ENCODE measurements around the gene PSMA7. TPM values are rescaled to one million over a fixed set of nuclear protein-coding genes. Genes with fewer than 3 reads are reported as not detected.

Gene PSMA7
- total RNA-seq, 4 donors from 2014 or later = 154 to 241 (median 234) TPM

DNA sequence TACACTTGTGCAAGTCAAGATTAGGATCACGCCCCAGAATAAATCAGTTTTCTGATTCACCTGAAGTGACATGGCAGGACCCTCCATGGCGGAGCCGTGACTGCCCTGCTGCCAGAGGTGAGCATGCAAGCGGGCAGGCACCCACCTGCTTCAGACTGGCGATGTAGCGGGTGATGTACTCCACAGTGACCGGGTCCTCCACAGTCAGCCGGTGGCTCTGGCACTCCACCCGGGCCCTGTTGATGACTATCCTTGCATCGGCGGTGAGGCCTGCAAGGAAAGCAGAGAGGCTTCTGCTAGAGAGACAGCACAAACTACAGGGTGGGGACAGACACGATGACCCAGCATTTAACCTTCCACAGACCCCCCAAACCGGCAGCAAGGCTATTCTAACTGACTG is 3.6 kb downstream of the PSMA7 start:
- TF ChIP-seq POLR2AphosphoS5 (IDR thresholded peaks at IDR 0.05) = no peak
- TF ChIP-seq EP300 (IDR thresholded peaks at IDR 0.05; ENCODE audit: low read depth) = no peak
- no peak for TF ChIP-seq POLR2A (IDR thresholded peaks at IDR 0.05)
- TF ChIP-seq, protein P1, sequence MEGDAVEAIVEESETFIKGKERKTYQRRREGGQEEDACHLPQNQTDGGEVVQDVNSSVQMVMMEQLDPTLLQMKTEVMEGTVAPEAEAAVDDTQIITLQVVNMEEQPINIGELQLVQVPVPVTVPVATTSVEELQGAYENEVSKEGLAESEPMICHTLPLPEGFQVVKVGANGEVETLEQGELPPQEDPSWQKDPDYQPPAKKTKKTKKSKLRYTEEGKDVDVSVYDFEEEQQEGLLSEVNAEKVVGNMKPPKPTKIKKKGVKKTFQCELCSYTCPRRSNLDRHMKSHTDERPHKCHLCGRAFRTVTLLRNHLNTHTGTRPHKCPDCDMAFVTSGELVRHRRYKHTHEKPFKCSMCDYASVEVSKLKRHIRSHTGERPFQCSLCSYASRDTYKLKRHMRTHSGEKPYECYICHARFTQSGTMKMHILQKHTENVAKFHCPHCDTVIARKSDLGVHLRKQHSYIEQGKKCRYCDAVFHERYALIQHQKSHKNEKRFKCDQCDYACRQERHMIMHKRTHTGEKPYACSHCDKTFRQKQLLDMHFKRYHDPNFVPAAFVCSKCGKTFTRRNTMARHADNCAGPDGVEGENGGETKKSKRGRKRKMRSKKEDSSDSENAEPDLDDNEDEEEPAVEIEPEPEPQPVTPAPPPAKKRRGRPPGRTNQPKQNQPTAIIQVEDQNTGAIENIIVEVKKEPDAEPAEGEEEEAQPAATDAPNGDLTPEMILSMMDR (IDR thresholded peaks at IDR 0.05) = no peak
- 92% methylated on average over 13 of the region's 13 CpGs; no CpG with 5 or more reads in 1 of the 2 donors for WGBS, 2 donors (ENCODE audit: low coverage in 1 of 2)
- in situ Hi-C loops (cut with MboI; ENCODE audit: low pct_ligation_motif_present in 1 of 4, low pct_unique_long_range_greater_than_20kb in 1 of 4, low sequenced_read_pairs in 3 of 4) = loop anchor here in 3 of 4 donors (5.0 to 10.0 kb wide), 3 partner anchors 115 to 127 kb away; no protein-coding TSS in a partner anchor
- intact Hi-C loops (cut with DNase I; ENCODE audit: low total_unique reads) = loop anchor here (5.0 kb wide), 2 partner anchors 77 to 117 kb away; no protein-coding TSS in a partner anchor
- Histone ChIP-seq H3K27me3 (no peaks in the 10 kb centered on the region), H3K27ac (no peak overlapping the region), H3K9me3 (no peaks in the 10 kb centered on the region), H3K36me3 (peaks cover 0 to 48% (median 17%) of the 10 kb centered on the region in 4 donors), H3K4me1 (peaks cover 16 to 25% (median 18%) of the 10 kb centered on the region in 4 donors), H3K4me3 (no peak overlapping the region)
- DNase-seq = no peak

GRCh38 chr20:62138912-62139311 is 4.3 kb downstream of the PSMA7 start:
- TF ChIP-seq POLR2A (IDR thresholded peaks at IDR 0.05) = no peak
- TF ChIP-seq, protein P1 (IDR thresholded peaks at IDR 0.05) = no peak
- TF ChIP-seq EP300 (IDR thresholded peaks at IDR 0.05; ENCODE audit: low read depth) = no peak
- Histone ChIP-seq H3K9me3 (no peaks in the 10 kb centered on the region), H3K36me3 (peaks cover 0 to 49% (median 17%) of the 10 kb centered on the region in 4 donors), H3K4me1 (peaks cover 14 to 24% (median 15%) of the 10 kb centered on the region in 4 donors), H3K27ac (no peak overlapping the region), H3K4me3 (no peak overlapping the region), H3K27me3 (no peaks in the 10 kb centered on the region)
- in situ Hi-C loops (cut with MboI; ENCODE audit: low pct_ligation_motif_present in 1 of 4, low pct_unique_long_range_greater_than_20kb in 1 of 4, low sequenced_read_pairs in 3 of 4) (loop anchor here in 1 of 4 donors (5.0 kb wide), 1 partner anchor 127 kb away; no protein-coding TSS in a partner anchor), intact Hi-C loops (cut with DNase I; ENCODE audit: low total_unique reads) (loop anchor here (5.0 kb wide), 2 partner anchors 77 to 117 kb away; no protein-coding TSS in a partner anchor)
- 87 to 95% methylated on average over 3 to 10 of the region's 10 CpGs for WGBS, 2 donors (ENCODE audit: low coverage in 1 of 2)
- DNase-seq = no peak

GRCh38 chr20:62138204-62138543 is 5.0 kb downstream of the PSMA7 start:
- WGBS, 2 donors (ENCODE audit: low coverage in 1 of 2) = 78% methylated on average over 11 of the region's 11 CpGs; no CpG with 5 or more reads in 1 of the 2 donors
- TF ChIP-seq EP300 (IDR thresholded peaks at IDR 0.05; ENCODE audit: low read depth) (no peak), POLR2AphosphoS5 (IDR thresholded peaks at IDR 0.05) (no peak), POLR2A (IDR thresholded peaks at IDR 0.05) (no peak)
- TF ChIP-seq, protein P1 (IDR thresholded peaks at IDR 0.05) = no peak
- Histone ChIP-seq H3K4me1 (peaks cover 14 to 24% (median 15%) of the 10 kb centered on the region in 4 donors), H3K4me3 (no peak overlapping the region), H3K27ac (no peak overlapping the region), H3K9me3 (no peaks in the 10 kb centered on the region), H3K36me3 (peaks cover 0 to 49% (median 17%) of the 10 kb centered on the region in 4 donors), H3K27me3 (no peaks in the 10 kb centered on the region)
- in situ Hi-C loops (cut with MboI; ENCODE audit: low pct_ligation_motif_present in 1 of 4, low pct_unique_long_range_greater_than_20kb in 1 of 4, low sequenced_read_pairs in 3 of 4) = loop anchor here in 1 of 4 donors (5.0 kb wide), 1 partner anchor 126 kb away; no protein-coding TSS in a partner anchor
- no peak for DNase-seq
- intact Hi-C loops (cut with DNase I; ENCODE audit: low total_unique reads) = loop anchor here (5.0 kb wide), 2 partner anchors 76 to 116 kb away; no protein-coding TSS in a partner anchor

- DNase-seq = no peak
- intact Hi-C loops (cut with DNase I; ENCODE audit: low total_unique reads) = loop anchor here (5.0 kb wide), 2 partner anchors 75 to 115 kb away; no protein-coding TSS in a partner anchor
- Histone ChIP-seq H3K4me1 (peaks cover 14 to 24% (median 15%) of the 10 kb centered on the region in 4 donors), H3K4me3 (no peak overlapping the region), H3K9me3 (no peaks in the 10 kb centered on the region), H3K27me3 (no peaks in the 10 kb centered on the region), H3K27ac (no peak overlapping the region), H3K36me3 (peaks cover 0 to 49% (median 17%) of the 10 kb centered on the region in 4 donors)
- in situ Hi-C loops (cut with MboI; ENCODE audit: low pct_ligation_motif_present in 1 of 4, low pct_unique_long_range_greater_than_20kb in 1 of 4, low sequenced_read_pairs in 3 of 4) = loop anchor here in 1 of 4 donors (5.0 kb wide), 1 partner anchor 125 kb away; no protein-coding TSS in a partner anchor
- WGBS, 2 donors (ENCODE audit: low coverage in 1 of 2) = 80 to 88% methylated on average over 1 to 8 of the region's 8 CpGs
- TF ChIP-seq, protein P1 (IDR thresholded peaks at IDR 0.05) = no peak
- no peak for TF ChIP-seq POLR2AphosphoS5 (IDR thresholded peaks at IDR 0.05)
- TF ChIP-seq EP300 (IDR thresholded peaks at IDR 0.05; ENCODE audit: low read depth) = no peak
- TF ChIP-seq POLR2A (IDR thresholded peaks at IDR 0.05) = no peak
These were observed 5.6 kb downstream of the PSMA7 start for GRCh38 chr20:62137478-62138203.

All from transverse colon (tissue), 4 donors.